Activated naive CD4-positive, alpha-beta T cell treated with anti-CD3 and anti-CD28 coated beads, Interleukin-2, amount 10 ng/mL, durations not matched to agents 7 days and 5 days (primary cell): ENCODE measurements around the gene BRD9.
"Not testable (repeated sequence)": the region's sequence is repeated elsewhere in the genome, so short reads cannot be mapped to it uniquely, and the experiment has no call there.

Experiments
- CTCF ChIA-PET: fragments of 350-600 bp; sonication (Branson Sonifier 250); formaldehyde crosslinking; loops from one replicate; lab custom pipeline; 2021; ENCODE audit warnings: antibody characterized with exemption; lab: Charles Lee
- DNase-seq: peaks from one replicate; pipeline ENCODE4 v3.0.0-alpha.2; 2020
- H3K27ac Mint-ChIP-seq: one replicate; pipeline ENCODE4 v1.8.0; 2021; ENCODE audit warnings: mild to moderate bottlenecking, moderate library complexity, mixed read lengths
- H3K27me3 Mint-ChIP-seq: one replicate; pipeline ENCODE4 v1.8.0; 2021; ENCODE audit warnings: mild to moderate bottlenecking, mixed read lengths
- H3K36me3 Mint-ChIP-seq: one replicate; pipeline ENCODE4 v1.8.0; 2021; ENCODE audit warnings: mixed read lengths
- H3K4me1 Mint-ChIP-seq: one replicate; pipeline ENCODE4 v1.8.0; 2021; ENCODE audit warnings: mixed read lengths
- H3K4me3 Mint-ChIP-seq: one replicate; pipeline ENCODE4 v1.8.0; 2021; ENCODE audit warnings: mild to moderate bottlenecking, moderate library complexity, mixed read lengths
- H3K9me3 Mint-ChIP-seq: one replicate; pipeline ENCODE4 v1.8.0; 2021; ENCODE audit warnings: mixed read lengths

BRD9 gene

DNA sequence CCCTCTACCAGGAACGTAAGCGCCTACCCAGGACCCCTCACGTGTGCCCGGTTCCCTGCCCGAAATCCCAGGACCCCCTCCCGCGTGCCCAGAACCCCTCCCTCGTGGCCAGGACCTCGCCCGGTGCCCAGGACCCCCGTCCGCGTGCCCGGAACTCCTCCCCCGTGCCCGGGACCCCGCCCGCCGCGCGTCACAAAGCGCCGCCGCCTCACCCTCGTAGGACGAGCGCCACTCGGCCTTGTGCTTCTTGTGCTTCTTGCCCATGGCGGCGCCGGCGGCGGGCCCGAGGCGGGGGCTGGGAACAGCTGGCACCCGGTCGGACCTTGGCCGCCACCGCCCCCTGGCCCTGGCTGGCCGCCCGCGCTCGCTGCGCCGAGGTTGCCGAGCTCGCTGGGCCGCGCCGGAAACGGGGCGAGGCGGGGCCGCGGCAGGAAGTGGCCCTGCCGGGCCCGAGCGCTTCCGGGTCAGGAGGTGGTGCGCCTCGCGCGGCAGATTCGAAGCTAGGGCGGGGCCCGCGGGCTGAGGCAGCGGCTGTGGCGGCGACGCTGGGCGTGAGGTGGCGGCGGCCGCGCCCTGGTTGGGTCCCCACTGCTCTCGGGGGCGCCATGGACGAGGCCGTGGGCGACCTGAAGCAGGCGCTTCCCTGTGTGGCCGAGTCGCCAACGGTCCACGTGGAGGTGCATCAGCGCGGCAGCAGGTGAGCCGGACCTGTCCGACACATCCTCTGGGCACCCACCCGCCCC lies at the start of gene BRD9, which contains the start of gene TRIP13:
BRD9 (minus strand) TSS at position 408 of the 743 bp plus-strand sequence; CDS start at position 264, 144 bp downstream.
TRIP13 (plus strand) TSS at position 491 of the 743 bp plus-strand sequence; CDS start at position 606, 115 bp downstream.
- no peaks in the 10 kb centered on the region for H3K9me3 Mint-ChIP-seq
- H3K27me3 Mint-ChIP-seq = no peaks in the 10 kb centered on the region
- peak within 1 kb of the TSS; percentile 85 for H3K4me3 Mint-ChIP-seq
- CTCF ChIA-PET = interaction anchor here (1.6 to 2.3 kb wide), 2 partner anchors 10 to 13 kb away, joined by 5 to 10 read pairs; no protein-coding TSS in a partner anchor
- peaks cover 43% of the 10 kb centered on the region for H3K4me1 Mint-ChIP-seq
- peaks cover 57% of the 10 kb centered on the region for H3K36me3 Mint-ChIP-seq
- H3K27ac Mint-ChIP-seq = peak within 1 kb of the TSS; percentile 88
- DNase-seq = peak; percentile 90

DNA sequence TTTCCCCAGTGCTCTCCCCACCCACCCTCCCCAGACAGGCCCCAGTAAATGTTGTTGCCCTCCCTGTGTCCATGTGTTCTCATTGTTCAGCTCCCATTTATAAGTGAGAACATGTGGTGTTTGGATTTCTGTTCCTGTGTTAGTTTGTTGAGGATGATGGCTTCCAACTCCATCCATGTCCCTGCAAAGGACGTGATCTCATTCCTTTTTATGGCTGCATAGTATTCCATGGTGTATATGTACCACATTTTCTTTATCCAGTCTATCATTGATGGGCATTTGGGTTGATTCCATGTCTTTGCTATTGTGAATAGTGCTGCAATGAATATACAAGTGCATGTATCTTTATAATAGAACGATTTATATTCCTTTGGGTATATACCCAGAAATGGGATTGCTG lies 48.1 kb upstream of the BRD9 start:
- H3K36me3 Mint-ChIP-seq, H3K4me3 Mint-ChIP-seq, CTCF ChIA-PET, H3K4me1 Mint-ChIP-seq, DNase-seq, H3K9me3 Mint-ChIP-seq, H3K27ac Mint-ChIP-seq: not testable (repeated sequence)
- H3K27me3 Mint-ChIP-seq = peaks cover 74% of the 10 kb centered on the region

DNA sequence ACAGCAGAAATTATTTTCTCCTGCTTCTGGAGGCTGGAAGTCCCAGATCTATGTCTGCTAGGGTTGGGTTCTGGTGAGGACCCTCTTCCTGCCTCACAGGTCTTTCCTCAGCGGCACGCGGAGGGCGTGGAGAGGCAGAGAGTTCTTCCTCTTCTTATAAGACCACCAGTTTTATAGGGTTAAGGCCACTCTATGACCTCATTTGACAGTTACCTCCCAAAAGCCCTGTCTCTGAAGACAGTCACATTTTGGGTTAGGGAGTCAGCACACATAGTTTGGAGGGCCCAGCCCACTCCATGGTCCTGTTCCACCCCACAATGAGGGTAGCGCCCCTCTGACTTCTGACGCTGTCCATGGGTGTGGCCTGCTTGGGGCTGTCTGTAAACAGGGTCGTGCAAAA lies 46.8 kb upstream of the BRD9 start:
- CTCF ChIA-PET = no interaction called here
- H3K27ac Mint-ChIP-seq = no peak overlapping the region
- DNase-seq = no peak
- peaks cover 12% of the 10 kb centered on the region for H3K4me1 Mint-ChIP-seq
- no peaks in the 10 kb centered on the region for H3K9me3 Mint-ChIP-seq
- H3K4me3 Mint-ChIP-seq = no peak overlapping the region
- no peaks in the 10 kb centered on the region for H3K36me3 Mint-ChIP-seq
- H3K27me3 Mint-ChIP-seq = peaks cover 61% of the 10 kb centered on the region

DNA sequence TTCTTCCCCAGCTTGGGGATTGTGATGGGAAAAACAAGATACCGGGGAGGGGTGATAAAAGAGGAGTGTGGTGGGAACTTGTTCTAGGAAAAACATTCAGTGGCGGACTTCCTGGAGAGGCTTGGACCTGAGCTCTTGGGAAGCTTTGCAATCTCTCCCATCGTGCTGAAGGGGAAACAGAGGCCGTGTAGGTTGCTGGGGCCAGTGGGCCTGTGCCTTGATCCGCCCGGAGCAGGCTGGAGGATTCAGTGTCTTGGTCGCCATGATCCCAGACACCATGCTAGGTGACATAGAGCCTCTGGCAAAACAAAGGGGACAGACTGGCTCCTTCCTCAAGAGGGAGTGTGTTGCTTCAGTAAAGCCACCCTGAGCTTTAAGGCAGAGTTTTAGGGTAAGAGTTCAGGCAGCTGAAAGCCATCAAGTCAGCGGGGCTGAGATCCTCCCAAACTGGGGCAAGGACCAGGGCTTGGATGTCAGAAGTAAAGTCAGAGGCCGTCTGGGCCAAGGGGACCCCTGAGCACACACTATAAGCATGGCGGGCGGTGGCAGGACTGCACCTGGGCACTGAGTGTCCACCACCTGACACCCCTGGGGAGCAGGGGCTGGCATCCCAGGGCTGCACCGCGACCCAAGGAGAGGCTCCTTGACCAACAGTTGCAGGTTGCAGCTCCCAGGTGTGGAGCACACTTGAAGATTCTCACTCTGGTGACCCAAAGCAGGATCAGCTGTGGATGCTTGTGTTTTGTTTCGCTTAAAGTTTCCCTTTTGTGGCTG lies 44.7 kb upstream of the BRD9 start:
- CTCF ChIA-PET = interaction anchor here (1.0 to 2.1 kb wide), 4 partner anchors 9 to 72 kb away, joined by 3 to 7 read pairs (median 3); partner anchors contain the start of gene NKD2
- Mint-ChIP-seq H3K4me1 (peaks cover 15% of the 10 kb centered on the region), H3K9me3 (no peaks in the 10 kb centered on the region), H3K36me3 (no peaks in the 10 kb centered on the region), H3K4me3 (no peak overlapping the region), H3K27ac (no peak overlapping the region), H3K27me3 (peaks cover 43% of the 10 kb centered on the region)
- no peak for DNase-seq

DNA sequence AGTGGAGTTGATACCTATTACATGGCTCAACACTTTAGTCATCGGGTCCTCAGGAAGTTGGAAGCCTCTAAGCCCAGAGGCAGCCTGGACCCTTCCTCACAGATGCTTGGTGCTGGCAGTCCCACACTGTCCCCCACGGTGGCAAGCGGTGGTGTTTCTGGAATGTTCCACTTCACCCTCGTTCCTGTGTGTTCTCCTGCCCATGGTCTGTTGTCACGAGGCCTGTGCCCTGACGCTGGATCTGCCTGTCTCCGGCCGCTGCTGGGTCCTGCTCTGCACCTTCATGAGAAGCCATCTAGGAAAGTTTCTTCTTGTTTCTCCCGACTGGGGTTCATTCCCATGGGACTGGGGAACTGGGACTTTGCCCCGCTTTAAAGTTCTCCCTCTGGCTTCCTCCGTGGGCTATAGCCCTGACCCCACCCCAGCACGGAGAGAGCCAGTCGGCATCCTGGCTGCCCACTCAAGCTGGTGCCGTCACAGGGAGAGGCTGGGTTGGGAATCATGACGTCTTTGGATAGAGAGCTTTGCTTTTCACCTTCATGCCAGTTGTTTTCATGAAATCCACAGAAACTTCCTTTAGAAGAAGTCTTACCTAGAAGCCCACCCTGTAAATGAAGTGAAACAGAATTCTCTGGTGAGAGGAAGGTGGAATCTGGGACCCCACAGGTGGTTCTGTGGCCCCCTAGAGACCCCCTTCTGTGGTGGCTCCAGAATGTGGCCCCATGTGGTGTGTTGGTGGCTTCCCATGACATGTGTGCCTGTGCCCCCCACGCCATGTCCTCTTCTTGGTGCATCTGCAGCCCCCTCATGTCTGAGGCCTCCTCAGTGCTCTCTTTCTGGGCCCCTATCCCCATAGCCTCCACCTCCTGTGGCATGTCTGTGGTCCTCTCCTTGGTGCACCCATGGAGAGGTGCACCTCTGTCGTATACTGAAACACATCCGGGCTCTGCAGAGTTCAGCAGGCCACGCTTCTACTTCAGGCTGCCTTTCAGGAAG lies 43.8 kb upstream of the BRD9 start:
- CTCF ChIA-PET = interaction anchor here (0.8 to 2.1 kb wide), 4 partner anchors 13 to 204 kb away, joined by 3 to 7 read pairs (median 3); partner anchors contain the start of gene NKD2
- Mint-ChIP-seq H3K4me1 (peaks cover 15% of the 10 kb centered on the region), H3K27me3 (peaks cover 34% of the 10 kb centered on the region), H3K4me3 (no peak overlapping the region), H3K36me3 (no peaks in the 10 kb centered on the region), H3K9me3 (no peaks in the 10 kb centered on the region), H3K27ac (no peak overlapping the region)
- no peak for DNase-seq

DNA sequence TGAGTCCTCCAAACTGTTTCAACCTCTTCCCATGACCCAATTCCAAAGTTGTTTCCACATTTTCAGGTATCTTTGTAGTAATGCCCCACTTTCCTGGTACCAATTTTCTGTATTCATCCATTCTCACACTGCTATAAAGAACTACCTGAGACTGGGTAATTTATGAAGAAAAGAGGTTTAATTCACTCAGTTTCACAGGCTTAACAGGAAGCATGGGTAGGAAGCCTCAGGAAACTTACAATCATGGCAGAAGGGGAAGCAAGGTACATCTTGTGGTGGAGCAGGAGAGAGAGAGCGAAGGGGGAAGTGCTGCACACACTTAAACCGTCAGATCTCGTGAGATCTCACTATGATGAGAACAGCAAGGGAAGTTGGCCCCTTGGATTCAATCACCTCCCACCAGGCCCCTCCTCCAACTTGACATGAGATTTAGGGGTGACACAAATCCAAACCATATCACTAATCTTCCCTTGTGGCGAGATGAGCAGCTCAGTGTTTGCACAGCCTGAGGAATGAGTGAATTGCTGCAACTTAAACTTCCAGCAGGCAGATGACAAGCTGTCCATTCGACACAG lies 43.0 kb upstream of the BRD9 start:
- peaks cover 32% of the 10 kb centered on the region for H3K27me3 Mint-ChIP-seq
- H3K36me3 Mint-ChIP-seq = no peaks in the 10 kb centered on the region
- no peak overlapping the region for H3K4me3 Mint-ChIP-seq
- no peaks in the 10 kb centered on the region for H3K9me3 Mint-ChIP-seq
- H3K4me1 Mint-ChIP-seq = peaks cover 15% of the 10 kb centered on the region
- no peak overlapping the region for H3K27ac Mint-ChIP-seq
- CTCF ChIA-PET = interaction anchor here (0.7 to 1.7 kb wide), 7 partner anchors 61 to 226 kb away, joined by 3 to 13 read pairs (median 3); no protein-coding TSS in a partner anchor
- DNase-seq = no peak

DNA sequence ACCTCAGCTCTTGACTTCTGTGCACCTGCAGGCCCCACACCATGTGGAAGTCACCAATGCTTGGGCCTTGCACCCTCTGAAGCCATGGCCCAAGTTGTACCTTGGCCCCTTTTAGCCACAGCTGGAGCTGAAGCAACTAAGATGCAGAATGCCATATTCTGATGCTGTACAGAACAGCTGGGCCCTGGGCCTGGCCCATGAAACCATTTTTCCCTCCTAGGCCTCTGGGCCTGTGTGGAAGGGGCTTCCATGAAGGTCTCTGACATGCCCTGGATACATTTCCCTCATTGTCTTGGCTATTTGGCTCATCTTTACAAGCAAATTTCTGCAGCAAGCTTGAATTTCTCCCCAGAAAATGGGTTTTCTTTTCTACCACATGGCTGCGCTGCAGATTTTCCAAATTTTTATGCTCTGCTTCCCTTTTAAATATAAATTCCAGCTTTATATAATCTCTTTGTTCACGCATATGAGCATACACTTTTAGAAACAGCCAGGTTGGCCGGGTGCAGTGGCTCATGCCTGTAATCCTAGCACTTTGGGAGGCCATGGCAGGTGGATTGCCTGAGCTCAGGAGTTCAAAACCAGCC lies 41.9 kb upstream of the BRD9 start:
- CTCF ChIA-PET = interaction anchor here (0.6 to 3.6 kb wide), 15 partner anchors 10 to 383 kb away, joined by 3 to 14 read pairs (median 5); partner anchors contain the start of gene NKD2
- not testable (repeated sequence) for DNase-seq, H3K27ac Mint-ChIP-seq, H3K4me3 Mint-ChIP-seq, H3K36me3 Mint-ChIP-seq, H3K9me3 Mint-ChIP-seq
- Mint-ChIP-seq H3K27me3 (peaks cover 29% of the 10 kb centered on the region), H3K4me1 (peaks cover 15% of the 10 kb centered on the region)

DNA sequence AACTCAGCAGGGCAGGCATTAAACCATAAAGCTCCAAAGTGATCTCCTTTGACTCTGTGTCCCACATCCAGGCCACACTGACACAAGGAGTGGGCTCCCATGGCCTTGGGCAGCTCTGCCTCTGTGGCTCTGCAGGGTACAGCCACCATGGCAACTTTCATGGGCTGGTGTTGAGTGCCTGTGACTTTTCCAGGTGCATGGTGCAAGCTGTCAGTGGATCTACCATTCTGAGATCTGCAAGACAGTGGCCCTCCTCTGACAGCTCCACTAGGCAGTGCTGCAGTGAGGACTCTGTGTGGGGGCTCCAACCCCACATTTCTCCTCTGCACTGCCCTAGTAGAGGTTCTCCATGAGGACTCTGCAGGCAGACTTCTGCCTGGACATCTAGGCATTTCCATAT lies 41.4 kb upstream of the BRD9 start:
- CTCF ChIA-PET = interaction anchor here (0.6 to 3.6 kb wide), 10 partner anchors 10 to 383 kb away, joined by 3 to 14 read pairs (median 6); partner anchors contain the start of gene NKD2
- Mint-ChIP-seq H3K4me1 (peaks cover 15% of the 10 kb centered on the region), H3K27me3 (peaks cover 24% of the 10 kb centered on the region)
- H3K36me3 Mint-ChIP-seq, H3K27ac Mint-ChIP-seq, H3K4me3 Mint-ChIP-seq, DNase-seq, H3K9me3 Mint-ChIP-seq: not testable (repeated sequence)

DNA sequence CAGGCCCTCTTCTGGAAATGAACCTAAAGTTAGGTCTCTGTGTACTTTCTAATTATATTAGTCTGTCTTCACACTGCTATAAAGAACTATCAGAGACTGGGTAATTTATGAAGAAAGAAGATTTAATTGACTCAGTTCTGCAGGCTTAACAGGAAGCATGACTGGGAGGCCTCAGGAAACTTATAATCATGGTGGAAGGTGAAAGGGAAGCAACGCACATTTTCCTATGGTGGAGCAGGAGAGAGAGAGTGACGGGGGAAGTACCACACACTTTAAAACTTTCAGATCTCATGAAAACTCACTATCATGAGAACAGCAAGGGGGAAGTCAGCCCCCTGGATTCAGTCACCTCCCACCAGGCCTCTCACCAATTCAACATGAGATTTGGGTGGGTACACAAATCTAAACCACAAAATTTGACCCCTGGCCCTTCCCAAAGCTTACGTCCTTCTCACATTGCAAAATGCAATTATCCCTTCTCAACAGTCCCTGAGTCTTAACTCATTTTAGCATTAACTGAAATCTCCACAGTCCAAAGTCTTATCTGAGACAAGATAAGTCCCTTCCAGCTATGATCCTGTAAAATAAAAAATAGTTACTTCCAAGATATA lies 40.8 kb upstream of the BRD9 start:
- H3K4me3 Mint-ChIP-seq = no peak overlapping the region
- no peak overlapping the region for H3K27ac Mint-ChIP-seq
- CTCF ChIA-PET = interaction anchor here (1.1 to 3.6 kb wide), 3 partner anchors 9 to 208 kb away, joined by 5 to 14 read pairs (median 7); no protein-coding TSS in a partner anchor
- DNase-seq = no peak
- H3K9me3 Mint-ChIP-seq = no peaks in the 10 kb centered on the region
- no peaks in the 10 kb centered on the region for H3K36me3 Mint-ChIP-seq
- peaks cover 15% of the 10 kb centered on the region for H3K4me1 Mint-ChIP-seq
- H3K27me3 Mint-ChIP-seq = peaks cover 24% of the 10 kb centered on the region

DNA sequence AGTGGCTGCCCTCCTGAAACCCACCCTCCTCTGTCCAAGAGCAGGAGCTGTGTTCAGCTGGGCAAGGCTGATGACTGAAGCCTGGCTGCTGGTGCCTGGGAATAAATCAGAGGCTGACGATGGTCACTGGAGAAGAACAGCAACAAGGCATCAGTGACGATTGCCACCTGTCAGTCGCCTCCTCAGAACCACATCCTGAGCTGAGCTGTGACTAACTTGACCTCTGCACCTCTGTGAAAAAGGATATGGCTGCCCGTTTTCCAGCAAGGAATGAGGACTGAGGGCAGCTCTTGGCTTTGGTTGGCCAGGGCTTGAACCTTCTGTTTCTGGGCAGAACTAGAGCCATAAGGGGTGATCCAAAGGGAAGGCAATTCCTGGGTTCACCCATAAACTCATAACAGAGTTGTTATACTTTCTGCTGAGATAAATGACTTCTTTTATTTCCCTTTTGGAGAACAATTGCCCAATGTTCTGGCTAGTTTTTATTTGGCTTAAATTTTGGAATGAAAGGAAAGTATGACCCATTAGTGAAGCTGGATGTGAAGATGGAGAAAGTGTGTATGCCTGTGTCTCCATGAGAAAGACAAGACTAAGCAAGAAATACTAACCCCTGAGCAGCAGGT lies 40.1 kb upstream of the BRD9 start:
- Mint-ChIP-seq H3K4me3 (no peak overlapping the region), H3K4me1 (peaks cover 15% of the 10 kb centered on the region), H3K36me3 (no peaks in the 10 kb centered on the region), H3K27ac (no peak overlapping the region), H3K27me3 (peaks cover 22% of the 10 kb centered on the region), H3K9me3 (no peaks in the 10 kb centered on the region)
- CTCF ChIA-PET = interaction anchor here (1.1 to 3.6 kb wide), 5 partner anchors 9 to 208 kb away, joined by 4 to 14 read pairs (median 5); no protein-coding TSS in a partner anchor
- DNase-seq = no peak

DNA sequence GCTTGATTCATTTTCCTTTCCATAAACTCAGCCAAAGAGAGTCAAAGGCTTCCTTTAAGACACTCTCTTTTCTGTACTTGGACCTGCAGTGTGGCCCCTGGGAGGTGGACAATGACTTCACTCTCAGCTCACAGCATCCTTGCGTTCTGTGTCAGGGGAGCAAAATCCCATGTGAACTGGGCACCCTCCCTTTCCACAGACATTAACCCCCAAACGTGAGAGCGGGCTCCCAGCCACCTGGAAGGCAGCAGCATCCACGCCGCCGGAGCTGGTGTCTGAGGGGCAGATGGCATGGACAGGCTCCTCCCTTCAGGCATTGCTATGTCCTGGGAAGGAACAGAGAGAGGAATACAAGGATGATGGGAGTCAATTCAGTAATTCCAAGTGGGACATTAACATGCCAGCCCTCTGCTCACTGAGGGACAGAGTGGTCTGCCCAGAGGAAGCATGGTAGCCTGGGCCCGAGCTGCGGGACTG lies 39.6 kb upstream of the BRD9 start:
- Mint-ChIP-seq H3K4me3 (no peak overlapping the region), H3K9me3 (no peaks in the 10 kb centered on the region), H3K27me3 (peaks cover 22% of the 10 kb centered on the region), H3K36me3 (no peaks in the 10 kb centered on the region), H3K27ac (no peak overlapping the region), H3K4me1 (peaks cover 18% of the 10 kb centered on the region)
- CTCF ChIA-PET = interaction anchor here (1.1 to 3.6 kb wide), 5 partner anchors 8 to 209 kb away, joined by 4 to 14 read pairs (median 5); no protein-coding TSS in a partner anchor
- no peak for DNase-seq
